IMR-90 (cell line): Measurements from ENCODE around the gene PSEN1. TPM values are rescaled to one million over a fixed set of nuclear protein-coding genes. Genes with fewer than 3 reads are reported as not detected.

Source experiments
- ATAC-seq: fragments of 200-7000 bp; cut with Tn5 transposase; 2 replicates; pipeline ENCODE4 v1.9.1; 2020; ENCODE audit warnings: low read depth, mild to moderate bottlenecking, moderate library complexity
- BruUV-seq: library from RNA; stranded (reverse); fragments of 400-500 nt; replicated peaks from 2 replicates; lab custom pipeline; 2021; lab: Mats Ljungman, UMichigan
- CTCF ChIA-PET: fragments of 300-600 bp; formaldehyde crosslinking; extraction: SDS; loops from one replicate; lab custom pipeline; 2021; ENCODE audit warnings: antibody characterized with exemption; lab: Yijun Ruan, JAX
- POLR2A ChIA-PET: fragments of 300-600 bp; sonication (Branson Sonifier 250); formaldehyde crosslinking; loops from one replicate; lab custom pipeline; 2022; ENCODE audit warnings: antibody characterized with exemption; ENCODE audit not compliant: unreplicated experiment; lab: Charles Lee
- DNase-seq: peaks from one replicate; pipeline ENCODE4 v3.0.0; 2013
- H2AFZ ChIP-seq: replicated peaks from 2 replicates; pipeline ENCODE3; 2013; ENCODE audit warnings: low read length, mild to moderate bottlenecking; ENCODE audit not compliant: poor library complexity
- H2AK5ac ChIP-seq: 2 replicates; pipeline ENCODE4 v1.6.1; 2013; ENCODE audit warnings: low read depth, low read length, inconsistent platforms
- H2AK9ac ChIP-seq: replicated peaks from 2 replicates; pipeline ENCODE3; 2013; ENCODE audit warnings: mild to moderate bottlenecking, low read depth, low read length, moderate library complexity; ENCODE audit not compliant: poor library complexity
- H2BK120ac ChIP-seq: 2 replicates; pipeline ENCODE4 v1.6.1; 2013; ENCODE audit warnings: low read depth, low read length, inconsistent platforms
- H2BK15ac ChIP-seq: 3 replicates; pipeline ENCODE4 v1.6.1; 2013; ENCODE audit warnings: low read depth, low read length, inconsistent platforms
- H2BK20ac ChIP-seq: 2 replicates; pipeline ENCODE4 v1.6.1; 2013; ENCODE audit warnings: low read depth, mild to moderate bottlenecking, inconsistent platforms, low read length, moderate library complexity
- H2BK5ac ChIP-seq: 2 replicates; pipeline ENCODE4 v1.6.1; 2013; ENCODE audit warnings: mild to moderate bottlenecking, low read depth, low read length, inconsistent platforms; ENCODE audit not compliant: poor library complexity, severe bottlenecking
- H3K14ac ChIP-seq: replicated peaks from 2 replicates; pipeline ENCODE4 v1.6.1; 2013; ENCODE audit warnings: low read depth, low read length, inconsistent platforms
- H3K18ac ChIP-seq: 2 replicates; pipeline ENCODE4 v1.6.1; 2013; ENCODE audit warnings: low read depth, low read length, control low read depth
- H3K23ac ChIP-seq: 2 replicates; pipeline ENCODE4 v1.6.1; 2013; ENCODE audit warnings: low read depth, low read length, inconsistent platforms
- H3K27ac ChIP-seq: 2 replicates; pipeline ENCODE4 v1.5.1; 2013; ENCODE audit warnings: mild to moderate bottlenecking, control low read depth, low read length; ENCODE audit not compliant: insufficient read depth
- H3K27me3 ChIP-seq: 2 replicates; pipeline ENCODE4 v1.6.1; 2013; ENCODE audit warnings: low read length; ENCODE audit not compliant: control insufficient read depth, insufficient read depth
- H3K36me3 ChIP-seq: 2 replicates; pipeline ENCODE4 v1.6.1; 2013; ENCODE audit warnings: low read length, mixed read lengths; ENCODE audit not compliant: control insufficient read depth, insufficient read depth
- H3K4ac ChIP-seq: 2 replicates; pipeline ENCODE4 v1.6.1; 2013; ENCODE audit warnings: low read depth, low read length, inconsistent platforms
- H3K4me1 ChIP-seq: 2 replicates; pipeline ENCODE4 v1.6.1; 2013; ENCODE audit warnings: low read length, mixed read lengths; ENCODE audit not compliant: control insufficient read depth, insufficient read depth
- H3K4me2 ChIP-seq: 2 replicates; pipeline ENCODE4 v1.6.1; 2013; ENCODE audit warnings: low read depth, mild to moderate bottlenecking, control low read depth, low read length, moderate library complexity
- H3K4me3 ChIP-seq: 2 replicates; pipeline ENCODE4 v1.5.1; 2013; ENCODE audit warnings: low read depth, mild to moderate bottlenecking, control low read depth, low read length, moderate library complexity; ENCODE audit not compliant: insufficient read depth
- H3K56ac ChIP-seq: 2 replicates; pipeline ENCODE4 v1.6.1; 2013; ENCODE audit warnings: low read length, inconsistent platforms; ENCODE audit not compliant: insufficient read depth; ENCODE audit errors: extremely low read depth
- H3K79me1 ChIP-seq, 2 experiments: 2 replicates each; pipeline ENCODE4 v1.6.1; 2013; ENCODE audit warnings: low read length in 2 of 2, inconsistent platforms in 1 of 2, low read depth in 1 of 2
- H3K9ac ChIP-seq: 2 replicates; pipeline ENCODE4 v1.6.1; 2013; ENCODE audit warnings: low read depth, low read length, control low read depth
- H3K9me1 ChIP-seq: 2 replicates; pipeline ENCODE4 v1.6.1; 2013; ENCODE audit warnings: low read length, inconsistent platforms; ENCODE audit not compliant: insufficient read depth
- H3K9me3 ChIP-seq: 2 replicates; pipeline ENCODE4 v1.6.1; 2013; ENCODE audit warnings: low read length; ENCODE audit not compliant: control insufficient read depth, insufficient read depth
- H4K20me1 ChIP-seq: 2 replicates; pipeline ENCODE4 v1.6.1; 2013; ENCODE audit warnings: low read length, inconsistent platforms; ENCODE audit not compliant: insufficient read depth
- H4K5ac ChIP-seq: 2 replicates; pipeline ENCODE4 v1.6.1; 2013; ENCODE audit warnings: mild to moderate bottlenecking, low read depth, low read length, control low read depth
- H4K8ac ChIP-seq, 2 experiments: 2 replicates each; pipeline ENCODE4 v1.6.1; 2013; ENCODE audit warnings: low read depth in 2 of 2, low read length in 2 of 2, control low read depth in 1 of 2, inconsistent platforms in 1 of 2
- H4K91ac ChIP-seq: 2 replicates; pipeline ENCODE4 v1.6.1; 2013; ENCODE audit warnings: low read depth, low read length, inconsistent platforms; ENCODE audit not compliant: insufficient read depth
- BHLHE40 ChIP-seq: fragments of 150-350 bp; IDR thresholded peaks from 2 replicates; pipeline ENCODE4 v1.6.1; 2016; ENCODE audit warnings: mild to moderate bottlenecking, low read depth, low read length
- CEBPB ChIP-seq: IDR thresholded peaks from 2 replicates; pipeline ENCODE4 v1.6.1; 2012; ENCODE audit warnings: low read depth, low read length, improper control_type of control experiment
- CHD1 ChIP-seq: IDR thresholded peaks from 2 replicates; pipeline ENCODE4 v1.6.1; 2012; ENCODE audit warnings: low read depth, low read length, improper control_type of control experiment
- CTCF ChIP-seq: conservative IDR thresholded peaks from 2 replicates; pipeline ENCODE4 v1.5.1; 2012; ENCODE audit warnings: mild to moderate bottlenecking, low read depth, low read length, improper control_type of control experiment
- ELK1 ChIP-seq: fragments of 150-350 bp; IDR thresholded peaks from 2 replicates; pipeline ENCODE4 v1.6.1; 2016; ENCODE audit warnings: low read depth, mild to moderate bottlenecking, low read length, moderate library complexity, borderline replicate concordance
- FOS ChIP-seq: fragments of 150-350 bp; IDR thresholded peaks from 2 replicates; pipeline ENCODE4 v1.6.1; 2016; ENCODE audit warnings: low read depth, low read length
- MAFK ChIP-seq: IDR thresholded peaks from 2 replicates; pipeline ENCODE4 v1.6.1; 2012; ENCODE audit warnings: low read depth, low read length, improper control_type of control experiment
- MAZ ChIP-seq: IDR thresholded peaks from 2 replicates; pipeline ENCODE4 v1.6.1; 2012; ENCODE audit warnings: low read depth, mild to moderate bottlenecking, low read length, improper control_type of control experiment, moderate library complexity, borderline replicate concordance
- MXI1 ChIP-seq: IDR thresholded peaks from 2 replicates; pipeline ENCODE4 v1.6.1; 2012; ENCODE audit warnings: low read depth, mild to moderate bottlenecking, low read length, moderate library complexity, borderline replicate concordance
- POLR2A ChIP-seq: IDR thresholded peaks from 2 replicates; pipeline ENCODE4 v1.6.1; 2012; ENCODE audit warnings: mild to moderate bottlenecking, low read depth, low read length
- RAD21 ChIP-seq: IDR thresholded peaks from 2 replicates; pipeline ENCODE4 v1.6.1; 2012; ENCODE audit warnings: low read length, improper control_type of control experiment
- RCOR1 ChIP-seq: IDR thresholded peaks from 2 replicates; pipeline ENCODE4 v1.6.1; 2012; ENCODE audit warnings: mild to moderate bottlenecking, low read length, improper control_type of control experiment; ENCODE audit not compliant: insufficient replicate concordance
- RFX5 ChIP-seq: IDR thresholded peaks from 2 replicates; pipeline ENCODE4 v1.8.0; 2012; ENCODE audit warnings: low read depth, mild to moderate bottlenecking, low read length, moderate library complexity
- SMC3 ChIP-seq: fragments of 150-350 bp; IDR thresholded peaks from 2 replicates; pipeline ENCODE4 v1.6.1; 2016; ENCODE audit warnings: low read depth, mild to moderate bottlenecking, antibody characterized with exemption, low read length, moderate library complexity
- USF2 ChIP-seq: fragments of 150-350 bp; IDR thresholded peaks from 2 replicates; pipeline ENCODE4 v1.6.1; 2017; ENCODE audit warnings: mild to moderate bottlenecking, antibody characterized with exemption, low read length, low read depth
- WGBS, 2 experiments: methylation state at CpG; one replicate each; pipeline versions ENCODE4 v1.1.5 to v1.1.7; 2013; ENCODE audit warnings: missing lambda C conversion rate in 2 of 2; ENCODE audit not compliant: insufficient read length in 1 of 2; ENCODE audit errors: extremely low coverage in 2 of 2; 5-methylcytosine and 5-hydroxymethylcytosine counted together
- dilution Hi-C: fragments of 300-500 bp; cut with HindIII; formaldehyde crosslinking; loops from one replicate; pipeline ENCODE4 v1.14.3; 2018; ENCODE audit warnings: low sequenced_read_pairs; ENCODE audit not compliant: unreplicated experiment
- in situ Hi-C: fragments of 300-500 bp; cut with MboI; formaldehyde crosslinking; loops from 3 replicates; pipeline ENCODE4 v1.14.3; 2019; ENCODE audit warnings: low sequenced_read_pairs, inconsistent platforms, mixed read lengths
- intact Hi-C: fragments of 100-400 bp; cut with micrococcal nuclease; formaldehyde crosslinking; loops from 2 replicates; pipeline ENCODE4 v1.10.0; 2022
- polyA plus RNA-seq, 3 experiments: library from polyadenylated mRNA; depleted of rRNA; stranded (reverse); fragments of >200 nt; gene quantifications; 2 replicates each; pipeline ENCODE4 v1.2.3, GENCODE V29; 2012; ENCODE audit warnings: low replicate concordance in 1 of 3
- total RNA-seq: library from RNA; depleted of rRNA; stranded (reverse); fragments of >200 nt; gene quantifications from 2 replicates; pipeline ENCODE4 v1.2.3, GENCODE V29; 2012

Gene PSEN1
- total and polyA plus RNA-seq, 2 of the 4 experiments (the other 2 are of a cell fraction): 14.8 to 62.7 TPM

- Histone ChIP-seq H2BK15ac (no peak overlapping the region), H3K4me3 (no peak overlapping the region), H3K4ac (no peak overlapping the region), H4K91ac (no peak overlapping the region), H3K9me3 (no peaks in the 10 kb centered on the region), H3K9ac (no peak overlapping the region), H3K4me2 (no peak overlapping the region), H3K18ac (no peak overlapping the region), H3K23ac (no peak overlapping the region), H2AK9ac (no peak overlapping the region), H2AFZ (no peak overlapping the region), H3K56ac (no peak overlapping the region), H3K79me1 (no peaks in the 10 kb centered on the region), H4K5ac (no peak overlapping the region), H2AK5ac (no peak overlapping the region), H2BK120ac (no peak overlapping the region), H3K27ac (no peak overlapping the region), H3K27me3 (no peaks in the 10 kb centered on the region; the same call in 1 of the 2 replicates), H3K4me1 (no peaks in the 10 kb centered on the region), H2BK5ac (no peak overlapping the region), H3K9me1 (no peaks in the 10 kb centered on the region), H3K36me3 (no peaks in the 10 kb centered on the region), H4K8ac (no peak overlapping the region), H4K20me1 (no peaks in the 10 kb centered on the region; the same call in 1 of the 2 replicates), H2BK20ac (no peak overlapping the region), H3K14ac (no peak overlapping the region)
- 88% methylated on average over 3 of the region's 20 CpGs; no CpG with 5 or more reads in 1 of the 2 experiments for WGBS, 2 experiments
- BruUV-seq: no TSS peak
- no peak for DNase-seq
- CTCF ChIA-PET: no interaction called here
- dilution Hi-C loops (no loop called here), in situ Hi-C loops (no loop called here), intact Hi-C loops (no loop called here)
- ATAC-seq: no peak
- TF ChIP-seq RCOR1 (no peak), MXI1 (no peak), FOS (no peak), MAFK (no peak), RAD21 (no peak), SMC3 (no peak), POLR2A (no peak), MAZ (no peak), RFX5 (no peak), USF2 (no peak), CEBPB (no peak), ELK1 (no peak), CHD1 (no peak), BHLHE40 (no peak), CTCF (no peak)
- POLR2A ChIA-PET: no interaction called here
Observed at GRCh38 chr14:73262427-73263183, 126.3 kb downstream of the PSEN1 start.
